ENCODE results near the gene CCL23. TPM values are rescaled to one million over a fixed set of nuclear protein-coding genes. Genes with fewer than 3 reads are reported as not detected.

CCL23 gene
- total and polyA plus RNA-seq, 9 of the 15 experiments (the other 6 are each of a cell fraction or from before 2014, with no cell fraction given) = not detected

DNA sequence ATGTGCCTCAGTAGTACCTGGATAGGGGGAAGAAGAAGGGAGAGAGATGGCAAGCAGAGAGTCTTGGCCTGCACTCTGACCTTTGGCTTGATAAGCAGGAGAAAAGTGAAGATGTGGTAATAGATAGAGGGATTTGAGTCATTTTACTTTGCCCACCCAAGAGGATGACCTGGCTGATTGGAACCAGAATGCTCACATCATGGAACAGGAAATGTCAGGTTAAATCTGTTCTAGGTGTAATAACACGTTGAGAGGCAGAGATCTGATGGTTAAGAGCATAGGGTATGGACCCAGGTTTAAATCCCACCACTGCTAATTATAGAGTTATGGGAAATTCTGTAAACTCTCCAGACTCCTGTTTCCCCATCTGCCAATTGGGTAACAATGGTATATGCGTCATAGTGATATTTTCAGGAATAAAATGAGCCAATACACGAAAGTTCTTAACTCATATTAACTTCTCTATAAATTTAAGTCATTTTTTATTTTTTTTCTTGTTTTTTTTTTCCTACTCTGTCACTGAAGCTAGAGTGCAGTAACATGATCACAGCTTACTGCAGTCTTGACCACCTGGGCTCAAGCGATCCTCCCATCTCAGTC, 38.2 kb upstream of the CCL23 start:
- Histone ChIP-seq H2AFZ (ENCODE audit: low read depth, low read length) (no peak overlapping the region), H3K79me2 (ENCODE audit: control insufficient read depth, insufficient read depth, low read length) (no peaks in the 10 kb centered on the region), H3K9ac (ENCODE audit: insufficient read depth in 1 of 2, low read depth in 2 of 2, low read length in 2 of 2) (no peak overlapping the region), H4K20me1 (replicated peaks; ENCODE audit: control insufficient read depth, insufficient read depth, low read length) (no peaks in the 10 kb centered on the region), H3K27ac (ENCODE audit: extremely low read depth, low read depth, low read length) (no peak overlapping the region), H3K4me2 (ENCODE audit: insufficient read depth, low read length) (no peak overlapping the region), H3K27me3 (ENCODE audit: control insufficient read depth in 2 of 2, insufficient read depth in 2 of 2, low read length in 2 of 2) (no peaks in the 10 kb centered on the region; a peak in 1 of 5 replicates), H3K36me3 (ENCODE audit: control insufficient read depth, insufficient read depth, low read length) (no peaks in the 10 kb centered on the region), H3K4me3 (no peak overlapping the region), H3K9me1 (ENCODE audit: control insufficient read depth, insufficient read depth, low read length) (no peaks in the 10 kb centered on the region), H3K9me3 (replicated peaks; ENCODE audit: control insufficient read depth, insufficient read depth, low read depth, low read length) (no peaks in the 10 kb centered on the region), H3K4me1 (replicated peaks in 1 of 2; ENCODE audit: control insufficient read depth in 2 of 2, insufficient read depth in 2 of 2, low read length in 2 of 2) (no peaks in the 10 kb centered on the region)
- CTCF ChIA-PET (ENCODE audit: low intra/inter-chr PET ratio) = no interaction called here
- ATAC-seq (no peak), FAIRE-seq (no peak), DNase-seq (ENCODE audit: extremely low read depth in 1 of 4, low spot score in 3 of 4) (no peak)
- POLR2A ChIA-PET = interaction anchor here (0.6 to 0.7 kb wide), 3 partner anchors 397 to 750 kb away, joined by 3 read pairs; no protein-coding TSS in a partner anchor
- intact Hi-C loops (cut with micrococcal nuclease) (no loop called here), in situ Hi-C loops (cut with MboI) (no loop called here)
- no peak for TF ChIP-seq RBM17 (IDR thresholded peaks at IDR 0.05; ENCODE audit: borderline replicate concordance, low read depth, low read length)
- TF ChIP-seq HNRNPL (IDR thresholded peaks at IDR 0.05; ENCODE audit: low read depth, low read length) = no peak
- TF ChIP-seq HDAC8 (tag; IDR thresholded peaks at IDR 0.05) = no peak
- no peak for TF ChIP-seq ZNF764 (CRISPR knock-in tag; IDR thresholded peaks at IDR 0.05; ENCODE audit: low read depth)
- TF ChIP-seq STAT5A (IDR thresholded peaks at IDR 0.05; ENCODE audit: borderline replicate concordance, low read length) = no peak
- TF ChIP-seq TBP (optimal IDR thresholded peaks at IDR 0.05; ENCODE audit: low read depth, low read length) = no peak
- TF ChIP-seq ZSCAN29 (IDR thresholded peaks at IDR 0.05) = no peak
- TF ChIP-seq NR2F6 (CRISPR knock-in tag; IDR thresholded peaks at IDR 0.05) = no peak
- TF ChIP-seq, protein P1, sequence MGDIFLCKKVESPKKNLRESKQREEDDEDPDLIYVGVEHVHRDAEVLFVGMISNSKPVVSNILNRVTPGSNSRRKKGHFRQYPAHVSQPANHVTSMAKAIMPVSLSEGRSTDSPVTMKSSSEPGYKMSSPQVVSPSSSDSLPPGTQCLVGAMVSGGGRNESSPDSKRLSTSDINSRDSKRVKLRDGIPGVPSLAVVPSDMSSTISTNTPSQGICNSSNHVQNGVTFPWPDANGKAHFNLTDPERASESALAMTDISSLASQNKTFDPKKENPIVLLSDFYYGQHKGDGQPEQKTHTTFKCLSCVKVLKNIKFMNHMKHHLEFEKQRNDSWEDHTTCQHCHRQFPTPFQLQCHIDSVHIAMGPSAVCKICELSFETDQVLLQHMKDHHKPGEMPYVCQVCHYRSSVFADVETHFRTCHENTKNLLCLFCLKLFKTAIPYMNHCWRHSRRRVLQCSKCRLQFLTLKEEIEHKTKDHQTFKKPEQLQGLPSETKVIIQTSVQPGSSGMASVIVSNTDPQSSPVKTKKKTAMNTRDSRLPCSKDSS (IDR thresholded peaks at IDR 0.05; ENCODE audit: low read depth, partially characterized antibody) = no peak
- TF ChIP-seq, protein P2, sequence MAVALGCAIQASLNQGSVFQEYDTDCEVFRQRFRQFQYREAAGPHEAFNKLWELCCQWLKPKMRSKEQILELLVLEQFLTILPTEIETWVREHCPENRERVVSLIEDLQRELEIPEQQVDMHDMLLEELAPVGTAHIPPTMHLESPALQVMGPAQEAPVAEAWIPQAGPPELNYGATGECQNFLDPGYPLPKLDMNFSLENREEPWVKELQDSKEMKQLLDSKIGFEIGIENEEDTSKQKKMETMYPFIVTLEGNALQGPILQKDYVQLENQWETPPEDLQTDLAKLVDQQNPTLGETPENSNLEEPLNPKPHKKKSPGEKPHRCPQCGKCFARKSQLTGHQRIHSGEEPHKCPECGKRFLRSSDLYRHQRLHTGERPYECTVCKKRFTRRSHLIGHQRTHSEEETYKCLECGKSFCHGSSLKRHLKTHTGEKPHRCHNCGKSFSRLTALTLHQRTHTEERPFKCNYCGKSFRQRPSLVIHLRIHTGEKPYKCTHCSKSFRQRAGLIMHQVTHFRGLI (CRISPR knock-in tag; IDR thresholded peaks at IDR 0.05) = no peak
- TF ChIP-seq, protein P3, sequence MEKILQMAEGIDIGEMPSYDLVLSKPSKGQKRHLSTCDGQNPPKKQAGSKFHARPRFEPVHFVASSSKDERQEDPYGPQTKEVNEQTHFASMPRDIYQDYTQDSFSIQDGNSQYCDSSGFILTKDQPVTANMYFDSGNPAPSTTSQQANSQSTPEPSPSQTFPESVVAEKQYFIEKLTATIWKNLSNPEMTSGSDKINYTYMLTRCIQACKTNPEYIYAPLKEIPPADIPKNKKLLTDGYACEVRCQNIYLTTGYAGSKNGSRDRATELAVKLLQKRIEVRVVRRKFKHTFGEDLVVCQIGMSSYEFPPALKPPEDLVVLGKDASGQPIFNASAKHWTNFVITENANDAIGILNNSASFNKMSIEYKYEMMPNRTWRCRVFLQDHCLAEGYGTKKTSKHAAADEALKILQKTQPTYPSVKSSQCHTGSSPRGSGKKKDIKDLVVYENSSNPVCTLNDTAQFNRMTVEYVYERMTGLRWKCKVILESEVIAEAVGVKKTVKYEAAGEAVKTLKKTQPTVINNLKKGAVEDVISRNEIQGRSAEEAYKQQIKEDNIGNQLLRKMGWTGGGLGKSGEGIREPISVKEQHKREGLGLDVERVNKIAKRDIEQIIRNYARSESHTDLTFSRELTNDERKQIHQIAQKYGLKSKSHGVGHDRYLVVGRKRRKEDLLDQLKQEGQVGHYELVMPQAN (IDR thresholded peaks at IDR 0.05; ENCODE audit: borderline replicate concordance) = no peak
- no peak for TF ChIP-seq ETS2 (tag; IDR thresholded peaks at IDR 0.05; ENCODE audit: borderline replicate concordance, poor library complexity, severe bottlenecking)
- no peak for TF ChIP-seq FIP1L1 (IDR thresholded peaks at IDR 0.05; ENCODE audit: low read depth, low read length, poor library complexity, severe bottlenecking)
- TF ChIP-seq MEF2A (IDR thresholded peaks at IDR 0.05; ENCODE audit: control insufficient read depth, low read depth, low read length) = no peak
- no peak for TF ChIP-seq SUPT5H (IDR thresholded peaks at IDR 0.05)
- TF ChIP-seq, protein P4, sequence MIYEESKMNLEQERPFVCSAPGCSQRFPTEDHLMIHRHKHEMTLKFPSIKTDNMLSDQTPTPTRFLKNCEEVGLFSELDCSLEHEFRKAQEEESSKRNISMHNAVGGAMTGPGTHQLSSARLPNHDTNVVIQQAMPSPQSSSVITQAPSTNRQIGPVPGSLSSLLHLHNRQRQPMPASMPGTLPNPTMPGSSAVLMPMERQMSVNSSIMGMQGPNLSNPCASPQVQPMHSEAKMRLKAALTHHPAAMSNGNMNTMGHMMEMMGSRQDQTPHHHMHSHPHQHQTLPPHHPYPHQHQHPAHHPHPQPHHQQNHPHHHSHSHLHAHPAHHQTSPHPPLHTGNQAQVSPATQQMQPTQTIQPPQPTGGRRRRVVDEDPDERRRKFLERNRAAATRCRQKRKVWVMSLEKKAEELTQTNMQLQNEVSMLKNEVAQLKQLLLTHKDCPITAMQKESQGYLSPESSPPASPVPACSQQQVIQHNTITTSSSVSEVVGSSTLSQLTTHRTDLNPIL (CRISPR knock-in tag; IDR thresholded peaks at IDR 0.05) = no peak
- BruUV-seq (replicated peaks) = no TSS peak
- WGBS (ENCODE audit: insufficient coverage, low coverage, missing lambda C conversion rate) = 0% methylated on average over 4 of the region's 4 CpGs
